Bronchial epithelial cell (primary cell): Measurements from ENCODE around the gene EXOC7. TPM values are rescaled to one million over a fixed set of nuclear protein-coding genes. Genes with fewer than 3 reads are reported as not detected.
A peak's percentile ranks its signal among the peaks of the same experiment; 100 is the strongest.

ENCODE experiments used
- DNase-seq: peaks from one replicate; pipeline ENCODE4 v3.0.0-alpha.2; 2010; ENCODE audit warnings: low read depth
- FAIRE-seq: peaks from 2 replicates; lab custom pipeline; 2011; peaks lifted over from hg19 to GRCh38; lab: Jason Lieb, UNC
- H3K27me3 ChIP-seq: 2 replicates; pipeline ENCODE4 v1.5.1; 2011; ENCODE audit warnings: low read length; ENCODE audit not compliant: control insufficient read depth, insufficient read depth
- H3K36me3 ChIP-seq: 2 replicates; pipeline ENCODE4 v1.5.1; 2011; ENCODE audit warnings: low read length; ENCODE audit not compliant: control insufficient read depth, insufficient read depth
- H3K4me3 ChIP-seq: 2 replicates; pipeline ENCODE4 v1.5.1; 2011; ENCODE audit warnings: mild to moderate bottlenecking, low read depth, low read length, control low read depth
- total RNA-seq: library from RNA; depleted of rRNA; stranded (reverse); fragments of >200 nt; gene quantifications from 2 replicates; pipeline ENCODE4 v1.2.1, GENCODE V29; 2014
- TF ChIP-seq, protein P1 (sequence below): IDR thresholded peaks from 2 replicates; pipeline ENCODE4 v1.5.1; 2011; ENCODE audit warnings: mild to moderate bottlenecking, moderate library complexity, low read length, control low read depth, inconsistent platforms; ENCODE audit not compliant: insufficient read depth, severe bottlenecking

The EXOC7 gene
- total RNA-seq, 1 donor from 2014 or later, result 41.9 TPM

DNA sequence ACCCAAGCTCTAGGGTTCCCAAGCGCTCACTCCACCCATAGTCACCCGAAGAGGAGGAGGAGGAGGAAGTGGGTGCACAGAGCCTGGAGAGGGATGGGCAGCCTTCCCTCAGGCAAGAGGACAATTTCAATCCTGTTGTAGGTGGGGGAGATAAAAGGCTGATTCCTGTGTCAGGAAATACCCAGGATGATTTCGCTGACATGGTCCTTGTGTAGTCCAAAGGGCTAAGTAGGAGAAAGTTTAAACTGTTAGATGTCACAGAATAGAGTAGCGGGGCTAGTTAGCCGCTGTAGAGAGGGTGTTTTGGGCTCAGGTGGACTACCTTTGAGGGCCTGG, 1.3 kb upstream of the EXOC7 start:
- TF ChIP-seq, protein P1, sequence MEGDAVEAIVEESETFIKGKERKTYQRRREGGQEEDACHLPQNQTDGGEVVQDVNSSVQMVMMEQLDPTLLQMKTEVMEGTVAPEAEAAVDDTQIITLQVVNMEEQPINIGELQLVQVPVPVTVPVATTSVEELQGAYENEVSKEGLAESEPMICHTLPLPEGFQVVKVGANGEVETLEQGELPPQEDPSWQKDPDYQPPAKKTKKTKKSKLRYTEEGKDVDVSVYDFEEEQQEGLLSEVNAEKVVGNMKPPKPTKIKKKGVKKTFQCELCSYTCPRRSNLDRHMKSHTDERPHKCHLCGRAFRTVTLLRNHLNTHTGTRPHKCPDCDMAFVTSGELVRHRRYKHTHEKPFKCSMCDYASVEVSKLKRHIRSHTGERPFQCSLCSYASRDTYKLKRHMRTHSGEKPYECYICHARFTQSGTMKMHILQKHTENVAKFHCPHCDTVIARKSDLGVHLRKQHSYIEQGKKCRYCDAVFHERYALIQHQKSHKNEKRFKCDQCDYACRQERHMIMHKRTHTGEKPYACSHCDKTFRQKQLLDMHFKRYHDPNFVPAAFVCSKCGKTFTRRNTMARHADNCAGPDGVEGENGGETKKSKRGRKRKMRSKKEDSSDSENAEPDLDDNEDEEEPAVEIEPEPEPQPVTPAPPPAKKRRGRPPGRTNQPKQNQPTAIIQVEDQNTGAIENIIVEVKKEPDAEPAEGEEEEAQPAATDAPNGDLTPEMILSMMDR, result no peak
- DNase-seq, result no peak
- H3K36me3 ChIP-seq, result peaks cover 7% of the 10 kb centered on the region
- H3K4me3 ChIP-seq, result no peak overlapping the region
- FAIRE-seq, result no peak
- no peaks in the 10 kb centered on the region for H3K27me3 ChIP-seq

DNA sequence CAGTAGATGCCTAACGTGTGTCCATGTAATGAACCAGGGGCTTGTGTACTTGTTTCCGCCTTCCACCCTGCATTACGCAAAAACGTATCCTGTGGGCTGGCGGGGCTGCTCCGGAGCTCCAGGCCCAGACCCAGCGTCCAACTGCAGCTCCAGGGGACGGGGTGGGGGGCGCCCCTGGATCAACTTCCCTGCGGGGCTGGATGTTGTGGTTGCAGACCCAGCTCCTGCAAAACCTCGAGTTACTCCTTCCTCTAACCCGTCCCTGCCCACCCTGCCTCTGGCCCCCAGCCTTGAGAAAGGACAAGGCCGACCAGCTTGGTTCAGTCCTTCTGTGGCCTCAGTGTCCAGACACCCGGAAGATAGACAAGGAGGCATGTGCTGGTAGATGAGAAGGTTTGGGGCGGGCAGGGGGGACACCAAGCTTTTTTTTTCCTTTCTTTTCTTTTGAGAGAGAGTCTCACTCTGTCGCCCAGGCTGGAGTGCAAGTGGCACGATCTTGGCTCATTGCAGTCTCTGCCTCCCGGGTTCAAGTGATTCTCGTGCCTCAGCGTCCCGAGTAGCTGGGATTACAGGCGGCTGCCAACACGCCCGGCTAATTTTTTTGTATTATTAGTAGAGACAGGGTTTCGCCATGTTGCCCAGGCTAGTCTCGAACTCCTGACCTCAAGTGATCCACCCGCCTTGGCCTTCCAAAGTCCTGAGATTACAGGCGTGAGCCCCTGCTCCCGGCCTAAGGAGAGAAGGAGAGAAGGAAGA, 731 bp upstream of the EXOC7 start:
- Histone ChIP-seq H3K4me3 (peak overlapping the region; percentile 65), H3K27me3 (no peaks in the 10 kb centered on the region), H3K36me3 (peaks cover 9% of the 10 kb centered on the region)
- no peak for FAIRE-seq
- no peak for DNase-seq
- TF ChIP-seq, protein P1, result no peak

DNA sequence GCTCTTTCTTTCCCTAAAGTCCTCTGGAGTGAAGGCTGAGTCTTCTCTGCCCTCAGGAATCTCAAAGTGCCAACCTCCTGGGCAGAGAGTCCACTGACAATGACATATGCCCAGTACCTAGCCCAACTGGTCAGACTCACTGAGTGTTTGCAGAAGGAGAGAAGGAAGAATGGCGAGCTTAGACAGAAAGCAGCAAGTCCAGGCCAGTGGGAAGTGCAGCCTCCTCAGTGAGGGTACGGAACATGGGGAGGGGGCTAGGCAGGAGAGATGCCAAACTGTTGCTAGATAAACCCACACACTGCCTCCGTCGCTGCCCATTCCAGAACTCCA, 678 bp downstream of the EXOC7 start:
- Histone ChIP-seq H3K27me3 (no peaks in the 10 kb centered on the region), H3K36me3 (peaks cover 11% of the 10 kb centered on the region), H3K4me3 (peak overlapping the region; percentile 65)
- no peak for FAIRE-seq
- TF ChIP-seq, protein P1, result no peak
- DNase-seq, result peak; percentile 20

DNA sequence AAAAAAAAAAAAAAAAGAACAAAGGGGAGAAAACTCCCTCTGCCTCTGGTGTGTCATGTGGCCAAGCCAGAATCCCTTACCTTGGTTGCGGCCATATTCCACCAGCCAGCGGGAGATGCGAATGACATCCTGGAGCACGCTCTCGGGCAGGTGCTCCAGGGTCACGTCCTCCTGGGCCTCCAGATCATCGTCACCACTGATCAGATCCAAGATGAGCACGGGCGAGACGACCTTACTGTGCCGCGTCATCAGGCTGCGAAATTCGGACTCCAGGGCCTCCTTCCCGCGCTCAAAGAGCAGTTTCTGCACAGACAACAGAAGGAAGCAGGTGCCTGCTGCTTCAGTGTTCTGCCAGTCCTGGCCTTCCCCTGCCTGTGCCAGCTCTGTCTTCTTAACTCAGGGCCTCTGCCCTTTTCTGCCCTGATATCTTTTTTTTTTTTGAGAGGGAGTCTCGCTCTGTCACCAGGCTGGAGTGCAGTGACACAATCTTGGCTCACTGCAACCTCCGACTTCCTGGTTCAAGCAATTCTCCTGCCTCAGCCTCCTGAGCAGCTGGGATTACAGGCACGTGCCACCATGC, 5.8 kb downstream of the EXOC7 start:
- TF ChIP-seq, protein P1, result no peak
- DNase-seq (no peak), FAIRE-seq (no peak)
- peaks cover 29% of the 10 kb centered on the region for H3K36me3 ChIP-seq
- no peaks in the 10 kb centered on the region for H3K27me3 ChIP-seq
- no peak overlapping the region for H3K4me3 ChIP-seq

DNA sequence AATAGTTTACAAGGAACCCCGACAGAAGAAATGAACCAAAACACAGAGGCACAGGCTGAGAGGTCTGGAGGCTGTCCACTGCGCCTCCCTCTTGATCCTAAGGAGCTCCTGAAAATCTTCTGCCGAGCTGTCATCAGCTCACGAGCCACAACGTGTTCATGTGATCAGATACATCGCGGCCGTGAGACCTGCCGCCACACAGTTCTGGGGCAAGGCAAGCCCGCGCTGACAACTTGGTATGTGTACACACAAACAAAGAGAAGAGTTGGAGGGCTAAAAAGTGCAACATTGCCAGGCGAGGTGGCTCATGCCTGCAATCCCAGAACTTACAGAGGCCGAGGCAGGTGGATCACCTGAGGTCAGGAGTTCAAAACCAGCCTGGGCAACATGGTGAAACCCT, 7.6 kb downstream of the EXOC7 start:
- DNase-seq (no peak), FAIRE-seq (no peak)
- Histone ChIP-seq H3K27me3 (no peaks in the 10 kb centered on the region), H3K4me3 (no peak overlapping the region), H3K36me3 (peaks cover 26% of the 10 kb centered on the region)
- TF ChIP-seq, protein P1, result no peak
